Measurements from ENCODE around the gene GRM8. TPM values are rescaled to one million over a fixed set of nuclear protein-coding genes. Genes with fewer than 3 reads are reported as not detected.
A peak's percentile ranks its signal among the peaks of the same experiment; 100 is the strongest.

GRM8 gene
- total RNA-seq: 1 to 10 TPM in 5 of 8 experiments, under 1 TPM in 2, not detected in 1; 0.35 to 4.8 (median 2.7) TPM

DNA sequence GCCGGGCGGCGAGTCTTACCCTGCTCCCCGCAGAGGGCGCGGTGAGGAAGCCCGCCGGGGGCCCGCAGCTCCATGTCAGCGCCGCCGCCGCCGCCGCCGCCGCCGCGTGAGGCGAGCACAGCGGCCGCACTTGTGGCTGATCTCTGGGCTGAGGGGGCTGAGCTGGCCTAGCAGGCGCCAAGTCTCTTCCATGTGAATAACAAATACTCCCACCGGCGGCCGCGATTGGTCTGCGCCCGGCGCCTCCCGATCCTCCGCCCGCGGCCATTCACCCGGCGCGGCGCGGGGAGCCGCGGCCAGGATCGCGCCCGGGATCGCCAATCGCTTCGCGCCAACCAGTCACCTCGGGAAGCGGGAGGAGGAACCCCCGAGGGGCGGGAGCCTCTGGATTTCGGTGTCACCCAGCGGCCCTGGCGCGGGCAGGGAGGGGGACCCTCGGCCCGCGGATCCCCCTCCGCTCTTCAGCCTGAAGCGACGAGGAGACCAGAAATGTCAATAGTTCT, at the start of gene GRM8:
Gene GRM8, minus strand, starts transcription at position 164 of the 503 bp plus-strand sequence.
- no peak within 1 kb of the TSS for H3K27ac ChIP-seq
- in situ Hi-C loops (cut with MboI; ENCODE audit: low pct_unique_long_range_greater_than_20kb in 2 of 9, low sequenced_read_pairs in 9 of 9, unreplicated experiment in 9 of 9): no loop called here
- H3K4me3 ChIP-seq: peak within 1 kb of the TSS; percentile 48 to 76 (median 73)
- WGBS, 10 experiments: 0% methylated on average over 4 to 9 of the region's 62 CpGs; no CpG with 5 or more reads in 7 of the 10 experiments
- ATAC-seq (replicated peaks in 6 of 8): peak; percentile 32 to 80 (median 77)
- H3K4me1 ChIP-seq (replicated peaks in 1 of 2): peaks cover 5 to 11% of the 10 kb centered on the region in 2 donors

DNA sequence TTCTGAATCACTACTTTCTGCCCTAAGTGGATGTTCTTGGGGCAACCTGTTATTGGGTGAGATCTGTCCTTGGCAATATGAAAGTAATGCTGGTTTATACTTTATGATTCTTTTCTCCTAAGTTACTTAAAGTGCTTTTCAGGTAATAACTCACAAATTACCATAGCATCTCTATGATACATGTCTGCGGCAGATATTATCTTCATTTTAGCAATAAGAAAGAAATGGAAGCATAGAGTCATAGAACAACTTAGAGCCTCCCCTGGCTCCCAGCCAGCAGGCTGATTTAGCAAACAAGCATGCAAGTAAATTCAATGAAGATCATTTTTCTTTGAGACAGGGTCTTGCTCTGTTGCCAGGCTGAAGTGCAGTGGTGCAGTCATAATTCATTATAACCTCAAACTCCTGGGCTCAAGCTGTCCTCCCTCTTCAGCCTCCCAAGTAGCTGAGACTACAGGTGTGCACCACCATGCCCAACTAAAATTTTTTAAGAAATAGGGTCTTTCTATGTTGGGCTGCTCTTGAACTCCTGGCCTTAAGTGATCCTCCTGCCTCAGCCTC, 38.1 kb upstream of the GRM8 start:
- 0 to 100% (median 47%) methylated on average over 1 of the region's 1 CpG; no CpG with 5 or more reads in 6 of the 10 experiments for WGBS, 10 experiments
- Histone ChIP-seq H3K4me1 (replicated peaks in 1 of 2) (no peaks in the 10 kb centered on the region), H3K4me3 (no peak overlapping the region), H3K27ac (no peak overlapping the region)
- in situ Hi-C loops (cut with MboI; ENCODE audit: low pct_unique_long_range_greater_than_20kb in 2 of 9, low sequenced_read_pairs in 9 of 9, unreplicated experiment in 9 of 9): no loop called here
- no peak for ATAC-seq (replicated peaks in 6 of 8)

DNA sequence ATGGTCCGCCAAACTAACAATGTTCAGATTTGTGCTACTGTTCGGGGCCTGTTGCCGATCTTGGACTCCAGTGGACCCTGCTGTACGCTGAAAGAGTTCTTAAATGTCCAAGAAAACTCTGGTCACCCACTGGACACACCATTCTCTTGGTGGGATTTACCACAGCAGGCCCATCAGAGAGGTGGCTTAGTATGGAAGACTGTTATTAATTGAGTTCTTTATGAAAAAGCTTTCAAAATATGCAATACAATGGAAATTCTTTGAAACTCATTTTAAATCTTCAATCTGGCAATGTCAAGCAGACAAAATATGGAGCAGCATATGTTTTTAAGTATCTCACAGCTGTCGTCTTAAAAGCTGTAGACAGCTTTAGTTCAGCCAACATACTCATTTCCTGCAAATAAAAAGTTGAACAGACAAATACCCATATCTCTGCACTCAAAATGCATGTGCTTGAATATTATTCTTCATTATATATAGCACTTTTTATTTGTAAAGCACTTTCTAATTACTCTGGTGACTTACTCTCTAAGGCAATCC, 37.4 kb upstream of the GRM8 start:
- no peak overlapping the region for H3K27ac ChIP-seq
- no peaks in the 10 kb centered on the region for H3K4me1 ChIP-seq (replicated peaks in 1 of 2)
- no peak for ATAC-seq (replicated peaks in 6 of 8)
- WGBS, 10 experiments: 0 to 100% (median 71%) methylated on average over 1 to 5 of the region's 5 CpGs
- H3K4me3 ChIP-seq: no peak overlapping the region
- in situ Hi-C loops (cut with MboI; ENCODE audit: low pct_unique_long_range_greater_than_20kb in 2 of 9, low sequenced_read_pairs in 9 of 9, unreplicated experiment in 9 of 9): no loop called here

DNA sequence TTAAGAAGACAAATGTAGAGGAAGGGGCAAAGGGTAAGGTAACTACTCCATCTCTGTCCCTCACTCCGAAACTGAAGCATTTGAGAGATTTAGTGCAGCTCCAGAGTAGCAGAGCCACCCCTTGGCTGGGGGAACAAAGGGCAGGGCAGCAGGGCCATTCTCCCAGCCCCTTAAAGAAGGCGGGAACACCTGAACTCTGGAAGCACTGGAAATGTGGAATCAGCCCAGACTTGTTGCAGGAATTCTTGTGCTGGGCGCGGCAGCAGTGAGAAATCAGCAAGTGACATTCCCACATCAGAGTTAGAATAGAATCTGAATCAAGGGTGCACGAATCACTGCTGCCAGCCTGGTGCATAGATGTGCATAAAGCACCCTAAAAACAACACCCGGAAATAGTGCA, 34.4 kb upstream of the GRM8 start:
- Histone ChIP-seq H3K27ac (no peak overlapping the region), H3K4me1 (replicated peaks in 1 of 2) (no peaks in the 10 kb centered on the region), H3K4me3 (no peak overlapping the region)
- in situ Hi-C loops (cut with MboI; ENCODE audit: low pct_unique_long_range_greater_than_20kb in 2 of 9, low sequenced_read_pairs in 9 of 9, unreplicated experiment in 9 of 9): no loop called here
- peak in 1 of 8 experiments; percentile 48 for ATAC-seq (replicated peaks in 6 of 8)
- 0 to 80% (median 20%) methylated on average over 1 to 3 of the region's 6 CpGs; no CpG with 5 or more reads in 5 of the 10 experiments for WGBS, 10 experiments

DNA sequence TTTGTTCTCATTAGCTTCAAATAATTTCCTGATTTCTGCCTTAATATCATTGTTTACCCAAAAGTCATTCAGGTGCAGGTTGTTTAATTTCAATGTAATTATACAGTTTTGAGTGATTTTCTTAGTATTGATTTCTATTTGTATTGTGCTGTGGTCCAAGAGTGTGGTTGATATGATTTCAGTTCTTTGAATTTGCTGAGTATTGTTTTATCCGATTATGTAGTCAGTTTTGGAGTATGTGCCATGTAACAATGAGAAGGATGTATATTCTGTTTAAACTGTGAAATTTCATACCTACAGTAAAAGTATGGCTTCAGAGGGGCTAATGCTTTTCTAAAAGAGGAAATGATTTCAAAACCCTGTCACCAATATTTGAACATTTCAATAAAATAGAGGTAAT, 17.4 kb upstream of the GRM8 start:
- WGBS, 10 experiments: 0 to 100% (median 94%) methylated on average over 1 of the region's 1 CpG; no CpG with 5 or more reads in 2 of the 10 experiments
- Histone ChIP-seq H3K4me1 (replicated peaks in 1 of 2) (no peaks in the 10 kb centered on the region), H3K27ac (no peak overlapping the region), H3K4me3 (no peak overlapping the region)
- ATAC-seq (replicated peaks in 6 of 8): no peak
- in situ Hi-C loops (cut with MboI; ENCODE audit: low pct_unique_long_range_greater_than_20kb in 2 of 9, low sequenced_read_pairs in 9 of 9, unreplicated experiment in 9 of 9): no loop called here

DNA sequence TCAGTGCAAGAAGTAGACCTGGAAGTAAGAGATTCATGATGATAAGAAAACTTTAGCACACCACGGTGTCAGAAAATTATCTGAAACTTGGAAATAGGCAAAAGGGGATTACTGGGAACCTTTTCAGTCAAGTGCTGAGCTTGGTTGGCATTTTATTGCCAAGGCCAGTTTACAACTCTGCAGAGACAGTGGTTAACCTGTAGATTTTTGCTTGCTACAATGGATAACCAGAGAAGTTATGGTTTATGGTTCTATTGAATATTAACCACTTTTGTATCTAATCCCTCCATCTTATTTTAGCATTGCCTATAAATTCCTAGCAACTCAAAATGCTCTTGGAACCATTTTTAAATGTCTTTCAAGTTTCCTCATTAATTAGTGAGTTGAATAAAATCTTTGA, 13.3 kb upstream of the GRM8 start:
- in situ Hi-C loops (cut with MboI; ENCODE audit: low pct_unique_long_range_greater_than_20kb in 2 of 9, low sequenced_read_pairs in 9 of 9, unreplicated experiment in 9 of 9): no loop called here
- WGBS, 10 experiments: 0 to 100% (median 83%) methylated on average over 1 of the region's 1 CpG
- no peak for ATAC-seq (replicated peaks in 6 of 8)

DNA sequence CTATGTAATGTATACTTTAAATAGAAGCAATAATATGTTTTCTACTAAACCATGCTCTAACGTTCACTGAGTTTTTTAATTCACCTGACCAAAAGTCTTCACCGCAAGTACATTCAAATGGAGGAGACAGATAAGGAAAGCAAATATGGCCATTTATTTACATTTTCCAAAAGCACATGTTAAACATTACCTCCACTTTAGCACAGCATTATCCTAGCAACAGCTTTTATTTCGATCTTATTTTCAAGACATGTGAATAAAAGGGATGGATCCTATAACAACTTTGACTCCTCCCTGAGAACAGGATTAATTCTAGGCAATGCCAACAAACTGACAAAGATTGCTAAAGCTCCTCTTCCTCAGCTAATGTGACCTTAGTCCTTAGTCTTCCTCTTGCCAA, 11.5 kb upstream of the GRM8 start:
- ATAC-seq (replicated peaks in 6 of 8): no peak
- Histone ChIP-seq H3K4me1 (replicated peaks in 1 of 2) (no peaks in the 10 kb centered on the region), H3K4me3 (no peak overlapping the region), H3K27ac (no peak overlapping the region)
- in situ Hi-C loops (cut with MboI; ENCODE audit: low pct_unique_long_range_greater_than_20kb in 2 of 9, low sequenced_read_pairs in 9 of 9, unreplicated experiment in 9 of 9): no loop called here
- 33 to 84% (median 80%) methylated on average over 2 to 3 of the region's 3 CpGs; no CpG with 5 or more reads in 1 of the 10 experiments for WGBS, 10 experiments

More for the DNA sequence above, 13.3 kb upstream of the GRM8 start:
- H3K27ac ChIP-seq: no peak overlapping the region
- no peak overlapping the region for H3K4me3 ChIP-seq
- no peaks in the 10 kb centered on the region for H3K4me1 ChIP-seq (replicated peaks in 1 of 2)

DNA sequence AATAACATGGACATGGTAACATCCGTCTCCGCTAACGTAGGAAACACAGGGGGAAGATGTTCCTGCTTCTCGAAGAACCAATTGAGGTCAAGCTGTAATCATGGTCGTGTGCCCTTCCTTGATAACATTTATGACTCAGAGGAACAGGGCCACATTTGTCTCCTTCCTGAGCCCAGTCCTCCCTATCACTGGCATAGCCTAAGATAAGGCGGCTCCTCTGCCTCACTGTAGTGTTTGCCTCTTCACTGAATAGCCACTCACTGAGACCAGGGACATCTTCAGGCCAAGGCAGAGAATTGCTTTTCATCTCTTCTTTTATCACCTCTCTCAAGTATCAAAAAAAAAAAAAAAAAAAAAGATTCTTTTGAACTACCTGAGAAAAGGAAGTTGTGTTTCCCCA, 5.4 kb upstream of the GRM8 start:
- 37 to 100% (median 74%) methylated on average over 1 to 6 of the region's 6 CpGs for WGBS, 10 experiments
- in situ Hi-C loops (cut with MboI; ENCODE audit: low pct_unique_long_range_greater_than_20kb in 2 of 9, low sequenced_read_pairs in 9 of 9, unreplicated experiment in 9 of 9): no loop called here
- Histone ChIP-seq H3K27ac (no peak overlapping the region), H3K4me3 (no peak overlapping the region), H3K4me1 (replicated peaks in 1 of 2) (no peaks in the 10 kb centered on the region)
- no peak for ATAC-seq (replicated peaks in 6 of 8)

DNA sequence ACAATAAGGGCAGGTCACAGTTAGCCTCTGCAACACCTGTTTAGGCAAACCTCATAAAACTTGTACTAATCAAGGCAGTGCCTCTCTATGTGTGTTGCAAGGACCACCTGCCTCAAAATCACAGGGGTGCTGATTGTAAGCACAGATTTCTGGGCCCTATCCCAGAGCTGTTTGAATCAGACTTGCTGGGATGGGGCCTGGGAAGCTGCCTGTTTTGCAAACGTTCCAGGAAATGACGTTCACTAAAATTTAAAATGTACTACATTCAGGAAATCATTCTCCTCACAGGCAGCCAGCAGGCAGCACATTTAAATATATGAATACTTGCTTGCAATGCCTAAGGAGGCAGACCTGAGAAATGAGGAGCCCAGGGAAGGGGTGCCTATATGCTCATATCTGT, 4.3 kb upstream of the GRM8 start:
- Histone ChIP-seq H3K4me1 (replicated peaks in 1 of 2) (no peaks in the 10 kb centered on the region), H3K27ac (no peak overlapping the region), H3K4me3 (no peak overlapping the region)
- peak in 1 of 8 experiments; percentile 7 for ATAC-seq (replicated peaks in 6 of 8)
- 0 to 45% methylated on average over 2 of the region's 2 CpGs; no CpG with 5 or more reads in 8 of the 10 experiments for WGBS, 10 experiments
- in situ Hi-C loops (cut with MboI; ENCODE audit: low pct_unique_long_range_greater_than_20kb in 2 of 9, low sequenced_read_pairs in 9 of 9, unreplicated experiment in 9 of 9): no loop called here

DNA sequence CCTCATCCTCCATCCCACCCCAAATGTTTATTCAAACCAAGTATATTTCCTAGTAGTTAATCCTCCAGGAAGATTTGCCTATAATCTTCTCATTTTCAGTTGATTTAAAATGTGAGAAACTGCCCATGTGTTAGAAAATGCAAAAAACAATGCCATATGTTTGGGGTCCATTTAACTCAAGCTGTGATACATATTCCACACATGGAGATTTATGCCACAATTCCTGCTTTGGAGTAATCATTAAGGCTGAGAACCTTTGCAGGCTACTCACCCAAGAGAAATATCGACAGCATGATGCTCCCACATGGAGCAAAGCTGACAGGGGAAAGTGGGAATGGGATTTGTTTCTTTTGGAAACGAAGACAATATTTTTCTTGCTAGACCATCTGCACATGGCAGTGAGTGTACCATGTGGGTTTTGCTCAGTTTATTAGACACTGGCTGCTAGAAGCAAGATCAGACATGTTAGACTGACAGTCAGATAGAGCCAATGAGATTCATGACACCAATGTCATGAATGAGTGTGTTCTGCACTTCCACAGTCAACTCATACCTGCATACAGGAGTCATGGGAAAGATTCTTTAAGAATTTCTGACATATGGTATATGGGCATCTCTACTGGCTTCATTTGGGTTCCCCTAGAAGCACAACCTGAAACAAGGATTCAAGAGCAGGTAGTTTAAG, 3.4 kb upstream of the GRM8 start:
- ATAC-seq (replicated peaks in 6 of 8): no peak
- in situ Hi-C loops (cut with MboI; ENCODE audit: low pct_unique_long_range_greater_than_20kb in 2 of 9, low sequenced_read_pairs in 9 of 9, unreplicated experiment in 9 of 9): no loop called here

DNA sequence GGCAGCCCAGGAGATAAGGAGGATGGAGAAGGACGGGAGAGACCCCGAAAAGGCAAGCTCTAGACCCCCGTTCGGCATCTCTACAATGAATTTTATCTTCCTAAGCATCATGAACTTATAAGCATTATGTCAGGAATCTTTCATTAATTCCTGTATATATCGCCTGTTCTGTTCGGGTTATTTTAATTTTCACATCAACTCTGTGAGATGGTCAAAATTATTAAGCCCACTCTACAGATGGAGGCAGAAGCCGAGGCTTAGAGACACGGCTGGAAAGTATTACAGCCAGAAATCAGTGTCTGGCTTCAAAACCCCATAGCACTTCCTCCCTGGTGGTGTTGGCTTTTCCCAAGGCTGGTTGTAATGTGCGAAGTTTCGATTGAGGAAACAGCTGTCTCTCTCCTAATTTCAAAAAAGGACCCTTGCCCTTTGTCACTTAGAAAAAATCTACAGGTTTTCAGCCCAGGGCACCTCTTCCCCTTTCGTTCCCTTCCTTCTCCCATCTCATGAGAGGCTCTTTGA, 1.5 kb upstream of the GRM8 start:
- 2 to 93% (median 60%) methylated on average over 2 to 9 of the region's 11 CpGs; no CpG with 5 or more reads in 1 of the 10 experiments for WGBS, 10 experiments
- ATAC-seq (replicated peaks in 6 of 8): no peak
- Histone ChIP-seq H3K27ac (no peak overlapping the region), H3K4me1 (replicated peaks in 1 of 2) (peaks cover 5 to 8% of the 10 kb centered on the region in 2 donors), H3K4me3 (peak overlapping the region; percentile 48 to 76 (median 73))
- in situ Hi-C loops (cut with MboI; ENCODE audit: low pct_unique_long_range_greater_than_20kb in 2 of 9, low sequenced_read_pairs in 9 of 9, unreplicated experiment in 9 of 9): no loop called here

More for the DNA sequence above, 3.4 kb upstream of the GRM8 start:
- H3K4me3 ChIP-seq: no peak overlapping the region
- 0 to 100% (median 86%) methylated on average over 1 to 2 of the region's 2 CpGs; no CpG with 5 or more reads in 3 of the 10 experiments for WGBS, 10 experiments
- H3K4me1 ChIP-seq (replicated peaks in 1 of 2): peaks cover under 1 to 2% of the 10 kb centered on the region in 2 donors
- no peak overlapping the region for H3K27ac ChIP-seq

DNA sequence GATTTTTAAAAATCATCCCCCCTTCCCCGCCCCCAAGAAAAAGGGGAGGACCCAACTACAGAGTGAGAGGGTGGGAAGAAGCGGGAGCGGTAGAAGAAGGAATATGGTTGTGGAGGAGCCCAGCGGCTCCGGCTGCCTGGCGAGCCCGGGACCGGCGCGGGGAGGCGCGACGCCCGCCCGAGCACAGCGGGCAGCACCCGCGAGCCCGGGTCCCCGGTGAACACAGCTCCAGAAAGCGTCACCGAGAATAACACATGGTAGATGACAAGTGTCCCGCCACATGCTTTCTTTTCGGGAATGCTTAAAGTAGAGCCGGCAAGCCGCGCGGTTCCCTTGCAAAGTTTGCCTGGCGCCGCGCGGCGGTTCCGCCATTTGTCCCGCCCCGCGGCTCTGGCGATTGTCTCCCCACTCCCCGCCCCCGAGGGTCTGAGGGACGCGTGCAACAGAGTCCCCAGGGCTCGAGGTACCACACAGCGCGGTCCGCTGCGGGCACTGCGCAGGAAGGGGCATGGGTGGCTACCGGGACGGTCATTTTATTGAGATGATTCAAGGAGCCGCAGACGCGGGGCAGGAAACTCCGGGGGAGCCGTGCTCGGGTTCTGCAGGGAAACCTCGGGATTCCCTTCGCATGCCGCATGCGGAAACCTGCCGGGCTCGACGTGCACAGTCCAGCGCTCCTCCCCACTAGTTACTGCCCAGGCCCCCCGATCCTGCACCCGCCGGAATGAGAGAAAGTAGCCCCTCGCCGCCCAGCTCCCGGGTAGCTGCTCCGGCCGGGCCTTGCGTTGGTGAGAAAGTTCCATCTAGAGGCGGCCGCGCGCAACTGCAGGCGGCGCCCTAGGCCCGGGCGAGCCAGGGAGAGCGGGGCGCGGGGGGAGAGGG, 781 bp upstream of the GRM8 start:
- ATAC-seq (replicated peaks in 6 of 8): peak; percentile 65 to 75 (median 70)
- in situ Hi-C loops (cut with MboI; ENCODE audit: low pct_unique_long_range_greater_than_20kb in 2 of 9, low sequenced_read_pairs in 9 of 9, unreplicated experiment in 9 of 9): no loop called here
- WGBS, 10 experiments: 0% methylated on average over 1 to 11 of the region's 84 CpGs; no CpG with 5 or more reads in 7 of the 10 experiments
- peaks cover 5 to 11% of the 10 kb centered on the region in 2 donors for H3K4me1 ChIP-seq (replicated peaks in 1 of 2)
- H3K4me3 ChIP-seq: peak overlapping the region; percentile 48 to 76 (median 73)
- H3K27ac ChIP-seq: no peak overlapping the region

Measured in motor neuron (in vitro differentiated cells).